ENCODE data around the gene MDH2.
"Not testable (repeated sequence)": the region's sequence is repeated elsewhere in the genome, so short reads cannot be mapped to it uniquely, and the experiment has no call there.

The MDH2 gene

DNA sequence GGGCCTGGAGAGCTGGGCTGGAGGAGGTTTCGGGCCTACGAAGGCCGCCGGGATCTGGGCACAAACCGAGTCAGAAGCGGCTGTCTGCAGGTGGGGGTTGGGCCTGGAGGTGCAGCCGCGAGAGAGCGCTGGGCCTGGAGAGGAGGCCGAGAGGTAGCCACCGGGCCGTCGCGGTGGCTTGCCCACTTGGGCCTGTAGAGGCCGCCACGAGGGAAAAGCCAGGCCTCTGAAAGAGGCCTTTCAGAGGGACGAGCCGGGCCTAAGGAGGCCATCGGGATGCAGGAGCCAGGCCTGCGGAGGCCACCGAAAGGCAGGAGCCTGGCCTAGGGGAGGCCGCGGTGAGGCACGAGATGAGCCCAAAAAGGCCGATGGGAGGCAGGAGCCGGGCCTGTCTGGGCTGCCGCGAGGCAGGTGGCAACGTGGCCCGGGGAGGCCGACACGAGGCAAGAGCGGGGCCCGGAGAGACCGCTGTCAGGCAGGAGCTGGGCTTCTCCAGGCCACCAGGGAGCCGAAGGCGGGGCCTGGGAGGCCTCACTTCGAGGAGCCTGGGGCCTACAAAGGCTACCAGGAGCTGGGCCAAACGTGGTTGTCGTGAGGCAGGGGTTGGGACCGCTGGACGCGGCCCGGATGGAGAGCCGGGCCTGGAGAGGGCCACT, 25.6 kb downstream of the MDH2 start:
- no peak for DNase-seq

DNA sequence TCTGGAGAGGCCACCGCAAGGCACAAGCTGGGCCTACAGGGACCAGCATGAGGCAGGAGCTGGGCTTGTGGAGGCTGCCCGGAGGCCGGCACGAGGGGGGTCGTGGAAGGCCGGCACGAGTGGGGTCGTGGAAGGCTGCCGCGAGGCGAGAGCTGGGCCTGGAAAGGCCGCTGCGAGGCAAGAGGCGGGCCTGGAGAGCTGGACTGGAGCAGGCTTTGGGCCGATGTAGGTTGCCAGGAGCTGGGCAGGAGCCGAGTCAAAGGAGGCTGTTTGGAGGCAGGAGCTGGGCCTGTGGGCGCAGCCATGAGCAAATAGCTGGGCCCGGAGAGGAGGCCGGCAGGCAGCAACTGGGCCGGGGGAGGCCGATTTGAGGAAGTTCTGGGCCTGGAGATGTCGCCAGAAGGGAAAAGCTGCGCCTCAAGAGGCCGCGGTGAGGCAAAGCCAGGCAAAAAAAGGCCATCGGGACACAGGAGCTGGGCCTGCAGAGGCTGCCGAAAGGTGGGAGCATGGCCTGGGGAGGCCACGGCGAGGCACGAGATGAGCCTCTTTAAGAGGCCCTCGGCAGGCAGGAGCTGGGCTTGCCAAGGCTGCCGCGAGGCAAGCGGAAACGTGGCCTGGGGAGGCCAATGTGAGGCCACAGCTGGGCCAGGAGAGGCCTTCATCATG, 26.5 kb downstream of the MDH2 start:
- no peak for DNase-seq

DNA sequence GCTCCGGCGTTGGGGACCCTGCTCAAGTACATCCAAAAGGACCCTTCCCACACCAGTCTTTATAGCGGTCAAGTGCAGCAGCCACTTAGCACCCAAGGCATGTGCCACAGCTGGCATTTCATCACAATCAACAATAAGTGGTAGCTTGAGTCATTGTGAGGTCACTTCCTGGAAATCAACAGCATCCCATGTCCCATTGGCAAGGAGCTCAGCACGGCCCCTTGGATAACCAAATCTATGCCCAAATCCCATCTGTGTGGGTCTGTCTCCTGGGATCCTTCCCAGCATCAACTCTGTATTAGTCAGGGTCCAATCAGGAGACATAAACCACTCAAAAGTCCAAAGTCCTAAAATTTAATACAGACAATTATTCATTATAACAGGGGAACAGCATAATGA, 27.1 kb downstream of the MDH2 start:
- no peak for DNase-seq

DNA sequence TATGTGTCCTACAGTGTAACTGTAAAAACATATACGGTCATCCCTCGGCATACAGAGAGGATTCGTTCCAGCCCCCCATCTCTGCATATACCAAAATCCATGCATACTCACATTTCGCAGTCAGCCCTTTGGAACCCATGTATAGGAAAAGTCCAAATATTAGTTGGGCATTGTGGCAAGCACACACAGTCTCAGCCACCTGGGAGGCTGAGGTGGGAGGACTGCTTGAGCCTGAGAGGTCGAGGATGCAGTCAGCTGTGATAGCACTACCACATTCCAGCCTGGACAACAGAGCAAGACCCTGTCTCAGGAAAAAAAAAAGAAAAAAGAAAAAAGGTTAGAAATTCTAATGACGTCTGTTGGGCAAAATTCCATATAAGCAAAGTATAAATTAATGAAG, 29.1 kb downstream of the MDH2 start:
- DNase-seq = no peak

DNA sequence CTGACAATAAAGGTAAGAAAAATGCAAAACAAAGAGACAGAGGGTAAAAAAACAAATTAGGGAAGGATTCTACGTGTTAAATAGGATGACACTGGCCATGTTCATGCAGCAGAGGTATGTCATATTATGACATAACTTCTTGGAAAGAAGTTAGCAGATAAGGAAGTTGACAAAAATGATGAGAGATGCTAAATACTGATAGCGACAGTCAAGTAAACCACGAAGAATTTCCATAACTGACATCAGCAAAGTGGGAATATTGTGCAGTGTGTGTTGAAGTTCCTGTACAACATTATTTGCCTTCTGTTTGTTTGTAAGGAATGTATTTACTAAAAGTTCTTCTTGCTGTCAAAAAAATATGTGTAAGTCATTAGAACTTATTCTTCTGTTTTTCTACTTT, 29.5 kb downstream of the MDH2 start:
- DNase-seq = no peak

DNA sequence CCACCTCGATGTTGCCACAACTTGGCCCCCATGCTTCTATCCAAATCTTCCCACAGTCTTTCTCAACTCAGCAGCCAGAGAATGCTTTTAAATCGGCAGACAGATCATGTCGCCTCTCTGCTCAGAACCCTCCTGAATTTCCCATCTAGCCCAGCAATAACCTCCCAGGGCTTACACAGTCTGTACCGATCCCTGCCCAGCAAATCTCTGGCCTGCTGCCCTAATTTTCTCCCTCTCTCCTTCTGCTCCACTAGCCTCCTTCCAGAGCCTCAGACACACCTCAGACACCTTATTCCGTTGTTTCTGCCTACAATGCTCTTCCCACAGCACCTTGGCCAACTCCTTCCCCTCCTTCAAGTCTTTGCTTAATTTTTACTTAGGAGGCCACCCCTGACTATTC, 32.3 kb downstream of the MDH2 start:
- DNase-seq = no peak

DNA sequence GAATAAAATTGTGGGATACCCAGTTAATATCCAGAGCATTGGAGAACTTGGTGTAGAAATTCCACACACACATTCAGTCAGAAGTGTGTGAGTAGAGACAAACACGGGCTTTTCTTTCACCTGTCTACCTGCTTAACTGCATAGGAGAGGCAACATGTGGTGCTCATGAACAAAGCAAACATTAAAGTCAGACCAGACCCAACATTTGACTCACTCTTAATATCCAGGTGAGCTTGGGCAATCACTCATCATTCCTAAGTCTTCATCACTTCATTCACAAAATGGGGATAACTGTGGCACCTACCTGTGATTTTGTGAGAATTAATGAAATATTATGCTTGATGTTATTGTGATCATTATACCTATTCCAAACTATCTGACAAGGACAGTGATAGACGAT, 36.2 kb downstream of the MDH2 start:
- not testable (repeated sequence) for DNase-seq

DNA sequence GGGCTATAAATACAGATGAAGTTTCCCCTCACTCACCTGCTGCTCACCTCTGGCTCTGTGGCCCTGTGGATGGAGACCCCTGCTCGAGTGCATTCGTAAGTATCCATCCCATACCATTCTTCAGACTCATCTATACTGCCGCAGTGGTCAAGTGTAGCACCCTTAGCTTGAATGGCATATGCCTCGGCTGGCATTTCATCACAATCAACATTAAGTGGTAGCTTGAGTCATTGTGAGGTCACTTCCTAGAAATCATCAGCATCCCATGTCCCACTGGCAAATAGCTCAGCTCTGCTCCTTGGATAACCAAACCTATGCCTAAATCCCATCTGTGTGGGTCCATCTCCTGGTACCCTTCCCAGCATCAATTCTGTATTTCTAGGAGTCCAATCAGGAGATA, 38.2 kb downstream of the MDH2 start:
- DNase-seq = no peak

DNA sequence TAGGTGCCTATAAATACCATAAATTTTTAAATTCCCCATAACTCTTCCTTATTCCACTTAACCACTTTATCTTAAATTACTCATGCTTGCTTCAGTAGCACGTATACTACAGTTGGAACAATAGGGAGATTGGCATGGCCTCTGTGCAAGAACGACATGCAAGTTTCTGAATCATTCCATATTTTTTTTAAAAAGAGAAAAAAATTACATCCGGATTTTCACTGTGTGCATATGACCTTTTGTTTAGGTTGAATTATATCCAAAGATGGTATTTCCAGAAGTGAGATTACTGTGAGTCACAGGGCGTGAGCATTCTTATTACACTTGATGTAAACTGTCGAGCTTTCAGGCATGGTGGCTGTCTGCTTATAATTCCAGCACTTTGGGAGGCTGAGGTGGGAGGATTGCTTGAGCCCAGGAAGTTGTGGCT, 39.5 kb downstream of the MDH2 start:
- DNase-seq = not testable (repeated sequence)

DNA sequence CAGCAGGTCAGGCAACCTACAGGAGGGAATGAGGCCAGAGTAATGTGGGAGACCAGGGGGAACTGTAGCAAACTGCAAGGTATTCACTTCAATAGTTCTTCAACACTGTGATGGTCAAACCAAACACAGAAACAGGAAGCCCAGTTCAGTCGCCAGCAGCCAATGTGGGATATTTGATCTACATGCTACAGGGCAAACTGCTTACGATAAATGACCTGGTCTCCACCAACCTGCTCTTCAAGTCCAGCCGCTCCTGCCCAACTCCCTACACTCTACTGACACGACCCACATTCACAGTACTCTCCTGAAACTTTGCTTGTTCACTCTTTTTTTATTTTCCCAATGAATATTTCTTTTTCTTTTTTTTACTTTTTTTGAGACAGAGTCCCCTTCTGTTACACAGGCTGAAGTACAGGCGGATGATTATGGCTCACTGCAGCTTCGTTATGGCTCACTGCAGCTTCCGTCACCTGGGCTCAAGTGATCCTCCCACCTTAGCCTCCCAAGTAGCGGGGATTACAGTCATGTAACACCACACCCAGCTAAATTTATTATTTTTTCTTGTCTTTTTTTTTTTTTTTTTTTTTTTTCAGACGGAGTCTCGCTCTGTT, 42.1 kb downstream of the MDH2 start:
- no peak for DNase-seq

DNA sequence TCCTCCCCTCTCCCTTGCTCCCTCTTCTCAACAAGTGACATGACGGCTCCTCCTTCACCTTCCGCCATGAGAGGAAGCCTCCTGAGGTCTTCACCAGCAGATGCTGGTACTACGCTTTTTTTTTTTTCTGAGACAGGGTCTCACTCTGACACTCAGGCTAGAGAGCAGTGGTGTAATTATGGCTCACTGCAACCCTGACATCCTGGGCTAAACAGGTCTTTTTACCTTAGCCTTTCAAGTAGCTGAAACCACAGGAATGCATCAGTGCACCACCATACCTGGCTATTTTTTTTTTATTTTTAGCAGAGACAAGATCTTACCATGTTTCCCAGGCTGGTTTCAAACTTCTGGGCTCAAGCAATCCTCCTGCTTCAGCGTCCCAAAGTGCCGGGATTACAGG, 43.6 kb downstream of the MDH2 start:
- DNase-seq = no peak

DNA sequence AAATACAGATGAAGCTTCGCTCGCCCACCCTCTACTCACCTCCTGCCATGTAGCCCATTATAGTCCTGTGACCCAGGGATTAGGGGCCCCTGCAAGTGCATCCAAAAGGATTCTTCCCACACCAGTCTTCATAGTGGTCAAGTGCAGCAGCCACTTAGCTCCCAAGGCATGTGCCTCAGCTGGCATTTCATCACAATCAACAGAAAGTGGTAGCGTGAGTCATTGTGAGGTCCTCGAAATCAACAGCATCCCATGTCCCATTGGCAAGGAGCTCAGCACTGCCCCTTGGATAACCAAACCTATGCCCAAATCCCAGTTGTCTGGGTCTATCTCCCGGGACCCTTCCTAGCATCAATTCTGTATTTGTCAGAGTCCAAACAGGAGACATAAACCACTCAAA, 45.6 kb downstream of the MDH2 start:
- DNase-seq = not testable (repeated sequence)

DNA sequence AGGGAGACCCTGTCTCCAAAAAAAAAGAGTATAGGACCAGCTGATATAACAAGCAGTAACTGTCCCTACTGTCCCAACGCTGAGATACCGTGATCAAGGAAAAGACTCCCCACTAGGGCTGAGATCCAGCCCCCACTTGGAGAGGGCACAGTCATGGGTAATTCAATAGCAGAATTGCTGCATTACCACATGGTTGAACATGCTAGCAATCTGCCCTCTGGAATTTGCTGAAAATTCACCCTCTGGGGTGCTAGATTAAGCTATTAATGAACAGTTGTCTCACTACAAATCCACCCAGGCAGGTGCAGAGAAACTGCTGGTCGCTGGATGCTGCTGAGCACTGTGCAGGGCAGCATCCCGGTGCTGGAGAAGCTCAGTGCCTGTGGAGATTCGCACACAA, 46.4 kb downstream of the MDH2 start:
- not testable (repeated sequence) for DNase-seq

DNA sequence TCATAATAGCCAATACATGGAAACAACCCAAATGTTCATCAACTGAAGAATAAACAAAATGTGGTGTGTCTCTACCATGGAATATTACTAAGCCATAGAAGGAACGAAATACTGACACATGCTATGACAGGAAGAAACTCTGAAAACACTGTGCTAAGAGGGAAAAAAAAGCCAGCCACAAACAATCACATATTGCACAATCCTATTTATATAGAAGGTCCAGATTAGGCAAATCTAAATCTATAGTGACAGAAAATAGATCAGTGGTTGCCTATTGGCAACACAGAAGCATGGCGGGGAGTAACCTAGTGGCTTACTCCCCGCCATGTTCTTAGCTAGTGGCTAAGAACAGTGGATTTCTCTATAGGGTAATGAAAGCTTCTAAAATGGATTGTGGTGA, 48.0 kb downstream of the MDH2 start:
- DNase-seq = no peak

DNA sequence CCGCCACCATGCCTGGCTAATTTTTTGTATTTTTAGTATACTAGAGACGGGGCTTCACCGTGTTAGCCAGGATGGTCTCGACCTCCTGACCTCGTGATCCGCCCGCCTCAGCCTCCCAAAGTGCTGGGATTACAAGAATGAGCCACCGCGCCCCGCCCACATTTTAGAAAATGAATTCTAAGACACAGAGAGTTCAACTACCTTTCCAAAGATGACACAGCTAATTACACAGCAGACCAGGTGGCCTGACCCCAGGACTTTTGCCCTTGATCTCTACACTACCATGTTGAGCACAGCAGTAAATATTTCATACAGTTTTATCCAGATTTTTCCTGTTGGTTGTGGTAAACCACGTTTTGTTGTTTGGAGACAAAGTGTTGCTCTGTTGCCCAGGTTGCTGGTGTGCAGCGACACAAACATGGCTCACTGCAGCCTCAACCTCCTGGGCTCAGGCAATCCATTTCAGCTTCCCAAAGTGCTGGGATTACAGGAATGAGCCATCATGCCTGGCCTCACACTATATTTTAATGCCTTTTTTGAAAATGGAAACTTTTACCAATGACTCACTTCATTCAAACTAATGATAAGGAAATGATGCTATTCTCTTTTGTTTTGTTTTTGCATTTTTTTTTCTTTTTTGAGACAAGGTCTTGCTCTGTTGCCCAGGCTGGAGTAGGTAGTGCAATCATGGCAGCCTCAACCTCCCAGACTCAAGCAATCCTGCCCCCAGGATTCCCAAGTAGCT, 54.0 kb downstream of the MDH2 start:
- not testable (repeated sequence) for DNase-seq

DNA sequence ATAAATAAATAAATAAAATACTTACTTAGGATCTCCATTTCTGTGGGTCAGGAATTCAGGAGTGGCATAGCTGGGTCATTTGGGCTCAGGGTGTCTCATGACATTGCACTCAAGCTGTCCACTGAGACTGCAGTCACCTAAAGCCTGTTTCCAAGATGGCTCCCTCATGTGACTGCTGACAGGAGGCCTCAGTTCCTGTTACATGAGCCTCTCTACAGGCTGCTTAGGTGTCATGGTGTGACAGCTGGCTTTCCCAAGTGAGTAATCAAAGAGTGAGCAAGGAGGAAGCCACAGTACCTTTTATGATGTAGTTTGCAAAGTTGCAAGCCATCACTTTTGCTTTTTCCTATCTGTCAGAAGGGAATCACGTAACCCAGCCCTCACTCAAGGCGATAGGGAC, 55.9 kb downstream of the MDH2 start:
- not testable (repeated sequence) for DNase-seq

DNA sequence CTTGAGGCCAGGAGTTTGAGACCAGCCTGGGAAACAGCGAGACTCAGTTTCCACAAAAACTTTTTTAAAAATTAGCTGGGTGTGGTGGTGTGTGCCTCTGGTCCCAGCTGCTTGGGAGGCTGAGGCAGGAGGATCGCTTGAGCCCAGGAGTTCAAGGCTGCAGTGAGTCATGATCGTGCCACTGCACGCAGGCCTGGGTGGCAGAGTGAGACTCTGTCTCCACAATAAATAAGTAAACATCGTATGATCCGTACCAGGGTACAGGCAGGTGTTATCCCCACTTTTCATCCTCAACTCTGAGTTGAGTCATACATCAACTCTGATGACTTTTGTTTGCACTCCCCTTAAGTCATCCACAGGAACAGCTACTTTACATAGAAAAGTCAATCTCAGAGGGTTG, 58.2 kb downstream of the MDH2 start:
- not testable (repeated sequence) for DNase-seq

DNA sequence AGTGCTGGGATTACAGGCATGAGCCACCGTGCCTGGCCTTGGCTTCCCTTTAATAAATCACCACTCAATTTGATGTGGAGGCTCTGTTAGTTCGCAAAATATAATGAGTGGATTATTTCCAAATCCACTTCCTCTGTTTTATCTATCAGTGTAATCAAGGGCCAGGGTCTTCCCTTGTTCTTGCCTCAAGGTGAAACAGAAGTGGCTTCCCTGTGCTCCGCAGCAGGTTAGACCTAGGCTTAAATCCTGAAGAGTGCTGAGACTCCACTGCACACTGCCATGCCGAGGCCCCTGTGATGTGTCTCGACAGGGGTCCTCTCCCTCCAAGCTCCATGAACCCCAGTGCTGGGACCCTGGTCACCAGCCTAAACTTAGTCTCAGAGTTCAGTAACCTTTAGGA, 59.0 kb downstream of the MDH2 start:
- no peak for DNase-seq

DNA sequence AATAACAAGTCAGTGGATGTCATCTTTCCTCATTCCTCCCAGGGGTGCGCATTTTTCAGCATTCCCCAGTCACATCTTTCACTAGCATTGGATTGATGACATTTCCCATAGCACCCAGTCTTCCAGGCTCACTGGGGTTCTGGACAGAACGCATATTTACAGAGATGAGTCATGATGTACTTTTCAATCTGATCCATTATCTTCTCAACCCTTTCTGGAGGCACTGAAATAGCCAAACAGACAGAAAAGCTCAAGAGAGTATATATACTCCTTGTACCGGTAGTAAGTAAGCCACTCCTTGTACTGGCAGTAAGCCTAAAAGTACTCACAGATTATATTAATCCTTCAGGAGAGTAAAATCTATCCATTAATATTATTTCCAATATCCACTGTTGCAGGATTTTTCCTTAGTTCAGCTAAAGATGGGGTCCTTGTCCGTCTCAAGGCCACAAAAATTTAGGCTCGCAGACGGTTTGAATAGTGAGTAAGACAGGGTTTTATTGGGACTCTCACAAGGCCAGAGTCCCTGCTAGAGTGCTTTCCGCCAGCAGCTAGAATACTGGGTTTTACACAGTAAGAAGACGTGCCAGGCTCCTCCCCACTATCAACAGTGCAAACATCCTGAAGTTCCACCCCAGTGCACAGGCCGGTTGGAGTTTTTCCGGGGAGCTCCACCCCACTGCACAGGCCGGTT, 60.8 kb downstream of the MDH2 start:
- no peak for DNase-seq

DNA sequence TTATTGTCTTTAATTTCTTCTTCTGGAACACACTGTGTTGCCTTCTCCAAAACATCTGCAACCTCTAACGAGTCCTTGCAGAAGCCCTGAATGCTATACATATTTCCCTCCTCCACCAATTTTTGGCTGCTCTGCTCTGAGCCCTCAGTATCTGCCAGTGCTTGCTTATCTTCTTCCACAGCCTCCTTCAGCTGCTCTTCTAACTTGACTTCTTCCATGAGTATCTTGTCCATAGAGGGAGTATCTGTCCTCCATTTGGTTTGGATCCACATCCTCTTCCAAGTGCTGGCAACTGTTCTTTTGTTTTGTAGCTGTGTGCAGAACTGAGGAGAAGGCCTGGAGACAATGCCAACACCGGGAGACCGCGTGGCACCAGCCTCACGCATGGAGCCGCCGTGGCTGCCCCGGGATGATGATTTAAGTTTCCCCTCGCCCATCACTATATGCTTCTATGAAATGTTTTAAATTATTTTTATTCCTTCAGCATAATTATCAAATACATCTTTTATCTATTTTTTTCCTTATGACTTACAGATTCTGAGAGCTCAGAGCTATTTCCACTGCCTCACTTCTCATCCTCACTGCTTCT, 65.2 kb downstream of the MDH2 start:
- DNase-seq = not testable (repeated sequence)

DNA sequence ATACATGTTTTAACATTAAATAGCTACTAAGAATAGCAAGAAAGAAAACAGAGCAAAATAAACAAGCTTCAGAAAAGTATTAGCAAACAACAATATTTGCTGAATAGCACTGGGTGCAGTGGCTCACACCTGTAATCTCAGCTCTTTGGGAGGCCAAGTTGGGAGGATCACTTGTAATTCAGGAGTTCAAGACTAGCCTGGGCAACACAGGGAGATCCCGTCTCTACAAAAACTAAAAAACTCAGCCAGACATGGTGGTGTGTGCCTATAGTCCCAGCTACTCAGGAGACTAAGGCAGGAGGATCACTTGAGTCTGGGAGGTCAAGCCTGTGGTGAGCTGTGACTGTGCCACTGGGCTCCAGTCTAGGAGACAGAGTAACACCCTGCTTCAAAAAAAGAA, 66.8 kb downstream of the MDH2 start:
- DNase-seq = not testable (repeated sequence)

Measured in GOT3 (cell line).